ENCODE data around the gene AKR1C3. TPM values are rescaled to one million over a fixed set of nuclear protein-coding genes. Genes with fewer than 3 reads are reported as not detected.
A peak's percentile ranks its signal among the peaks of the same experiment; 100 is the strongest.
"Not testable (repeated sequence)": the region's sequence is repeated elsewhere in the genome, so short reads cannot be mapped to it uniquely, and the experiment has no call there.

AKR1C3 gene
- total and polyA plus RNA-seq, 8 donors: 28.1 to 883 (median 174) TPM

DNA sequence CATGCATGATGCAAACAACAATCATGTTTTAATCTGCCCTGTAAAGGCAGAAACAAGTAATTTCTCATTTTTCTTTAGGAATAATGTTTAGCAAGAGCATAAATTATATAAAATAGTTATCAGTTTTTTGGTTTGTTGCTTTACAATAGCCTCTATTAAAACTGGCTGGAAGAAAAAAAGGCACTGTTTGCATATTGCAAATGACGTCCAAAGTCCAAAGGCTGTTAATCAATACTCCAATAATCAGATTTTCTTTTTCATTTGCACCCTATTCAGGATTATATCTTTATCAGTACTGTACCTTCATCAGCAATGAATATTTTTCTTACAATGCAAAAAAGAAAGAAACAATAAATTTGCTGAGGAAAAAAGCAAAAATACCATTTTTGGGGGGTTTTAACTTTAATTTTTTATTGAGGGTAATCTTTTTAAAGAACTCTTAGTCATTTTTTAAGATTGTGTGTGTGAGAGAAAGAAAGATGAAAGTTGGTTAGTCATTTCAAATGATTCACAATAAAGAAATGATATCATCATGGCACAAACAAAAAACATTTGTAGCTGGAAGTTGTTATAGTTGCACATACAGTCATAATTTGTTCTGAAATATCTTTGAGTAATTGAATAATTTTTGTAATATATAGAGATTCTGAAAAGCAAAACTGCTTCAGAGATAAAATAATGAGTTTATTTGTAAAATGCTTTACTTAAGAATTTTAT is 46.1 kb upstream of the AKR1C3 start:
- TF ChIP-seq POLR2A (IDR thresholded peaks at IDR 0.05) (no peak), POLR2AphosphoS5 (IDR thresholded peaks at IDR 0.05) (no peak), EP300 (IDR thresholded peaks at IDR 0.05) (no peak)
- TF ChIP-seq, protein P1, sequence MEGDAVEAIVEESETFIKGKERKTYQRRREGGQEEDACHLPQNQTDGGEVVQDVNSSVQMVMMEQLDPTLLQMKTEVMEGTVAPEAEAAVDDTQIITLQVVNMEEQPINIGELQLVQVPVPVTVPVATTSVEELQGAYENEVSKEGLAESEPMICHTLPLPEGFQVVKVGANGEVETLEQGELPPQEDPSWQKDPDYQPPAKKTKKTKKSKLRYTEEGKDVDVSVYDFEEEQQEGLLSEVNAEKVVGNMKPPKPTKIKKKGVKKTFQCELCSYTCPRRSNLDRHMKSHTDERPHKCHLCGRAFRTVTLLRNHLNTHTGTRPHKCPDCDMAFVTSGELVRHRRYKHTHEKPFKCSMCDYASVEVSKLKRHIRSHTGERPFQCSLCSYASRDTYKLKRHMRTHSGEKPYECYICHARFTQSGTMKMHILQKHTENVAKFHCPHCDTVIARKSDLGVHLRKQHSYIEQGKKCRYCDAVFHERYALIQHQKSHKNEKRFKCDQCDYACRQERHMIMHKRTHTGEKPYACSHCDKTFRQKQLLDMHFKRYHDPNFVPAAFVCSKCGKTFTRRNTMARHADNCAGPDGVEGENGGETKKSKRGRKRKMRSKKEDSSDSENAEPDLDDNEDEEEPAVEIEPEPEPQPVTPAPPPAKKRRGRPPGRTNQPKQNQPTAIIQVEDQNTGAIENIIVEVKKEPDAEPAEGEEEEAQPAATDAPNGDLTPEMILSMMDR (IDR thresholded peaks at IDR 0.05): no peak
- Histone ChIP-seq H3K9me3 (no peaks in the 10 kb centered on the region), H3K4me1 (peaks cover 0 to 6% (median 0%) of the 10 kb centered on the region in 4 donors), H3K27me3 (no peaks in the 10 kb centered on the region), H3K27ac (no peak overlapping the region), H3K4me3 (no peak overlapping the region), H3K36me3 (no peaks in the 10 kb centered on the region)
- DNase-seq: no peak
- intact Hi-C loops (cut with DNase I; ENCODE audit: low total_unique reads): no loop called here
- 25 to 63% (median 49%) methylated on average over 1 of the region's 1 CpG for WGBS, 5 donors

GRCh38 chr10:5052951-5053500 is 41.2 kb upstream of the AKR1C3 start:
- WGBS, 5 donors: 87 to 100% (median 97%) methylated on average over 5 to 16 of the region's 16 CpGs
- H3K4me3 ChIP-seq; H3K27me3 ChIP-seq; DNase-seq; H3K36me3 ChIP-seq; H3K27ac ChIP-seq; intact Hi-C loops (cut with DNase I; ENCODE audit: low total_unique reads); H3K9me3 ChIP-seq; H3K4me1 ChIP-seq: not testable (repeated sequence)

- H3K27me3 ChIP-seq; H3K4me1 ChIP-seq; H3K9me3 ChIP-seq; H3K36me3 ChIP-seq; intact Hi-C loops (cut with DNase I; ENCODE audit: low total_unique reads); DNase-seq; H3K4me3 ChIP-seq: not testable (repeated sequence)
- peak overlapping the region in 1 of 5 donors; percentile 31 for H3K27ac ChIP-seq
- WGBS, 5 donors: 44 to 68% (median 57%) methylated on average over 2 of the region's 2 CpGs
Measured at GRCh38 chr10:5054831-5055230, 39.4 kb upstream of the AKR1C3 start.

GRCh38 chr10:5059267-5059666 is 34.9 kb upstream of the AKR1C3 start:
- not testable (repeated sequence) for H3K4me1 ChIP-seq

DNA sequence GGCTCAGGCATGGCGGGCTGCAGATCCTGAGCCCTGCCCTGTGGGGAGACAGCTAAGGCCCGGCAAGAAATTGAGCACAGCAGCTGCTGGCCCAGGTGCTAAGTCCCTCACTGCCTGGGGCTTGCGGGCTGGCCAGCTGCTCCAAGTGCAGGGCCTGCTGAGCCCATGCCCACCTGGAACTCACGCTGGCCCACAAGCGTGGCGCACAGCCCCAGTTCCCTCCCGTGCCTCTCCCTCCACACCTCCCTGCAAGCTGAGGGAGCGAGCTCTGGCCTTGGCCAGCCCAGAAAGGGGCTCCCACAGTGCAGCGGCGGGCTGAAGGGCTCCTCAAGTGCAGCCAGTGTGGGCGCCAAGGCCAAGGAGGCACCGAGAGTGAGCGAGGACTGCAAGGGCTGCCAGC is 33.4 kb upstream of the AKR1C3 start:
- H3K4me3 ChIP-seq; DNase-seq; H3K27ac ChIP-seq; H3K36me3 ChIP-seq; H3K4me1 ChIP-seq; H3K9me3 ChIP-seq; H3K27me3 ChIP-seq; intact Hi-C loops (cut with DNase I; ENCODE audit: low total_unique reads): not testable (repeated sequence)
- 88 to 99% (median 95%) methylated on average over 9 to 13 of the region's 13 CpGs for WGBS, 5 donors

More at GRCh38 chr10:5059267-5059666, 34.9 kb upstream of the AKR1C3 start:
- intact Hi-C loops (cut with DNase I; ENCODE audit: low total_unique reads); H3K4me3 ChIP-seq; H3K9me3 ChIP-seq; H3K27ac ChIP-seq; H3K27me3 ChIP-seq; H3K36me3 ChIP-seq; DNase-seq: not testable (repeated sequence)
- WGBS, 5 donors: 81 to 91% (median 88%) methylated on average over 8 of the region's 8 CpGs

GRCh38 chr10:5064656-5065055 is 29.6 kb upstream of the AKR1C3 start:
- no peak for TF ChIP-seq EP300 (IDR thresholded peaks at IDR 0.05)
- TF ChIP-seq, protein P1 (IDR thresholded peaks at IDR 0.05): no peak
- Histone ChIP-seq H3K9me3 (no peaks in the 10 kb centered on the region), H3K36me3 (no peaks in the 10 kb centered on the region), H3K4me1 (no peaks in the 10 kb centered on the region), H3K27me3 (no peaks in the 10 kb centered on the region), H3K4me3 (no peak overlapping the region), H3K27ac (no peak overlapping the region)
- 79 to 91% (median 84%) methylated on average over 1 of the region's 1 CpG for WGBS, 5 donors
- intact Hi-C loops (cut with DNase I; ENCODE audit: low total_unique reads): no loop called here
- no peak for DNase-seq

Data from stomach (tissue), 9 donors.